NT2/D1 (cell line): ENCODE data around the gene HIP1.

ENCODE experiments used
- DNase-seq: peaks from one replicate; pipeline ENCODE4 v3.0.0-alpha.2; 2011; ENCODE audit warnings: low read depth, low spot score
- H3K27me3 ChIP-seq: 2 replicates; pipeline ENCODE4 v1.6.0; 2011; ENCODE audit warnings: mild to moderate bottlenecking; ENCODE audit not compliant: insufficient read length, insufficient read depth
- H3K36me3 ChIP-seq: 2 replicates; pipeline ENCODE4 v1.6.1; 2011; ENCODE audit warnings: mild to moderate bottlenecking, low read length, mixed read lengths; ENCODE audit not compliant: insufficient read depth, insufficient read length
- H3K4me1 ChIP-seq: 2 replicates; pipeline ENCODE4 v1.5.1; 2011; ENCODE audit not compliant: insufficient read depth, insufficient read length
- H3K4me3 ChIP-seq: 2 replicates; pipeline ENCODE4 v1.5.1; 2011; ENCODE audit warnings: low read depth; ENCODE audit not compliant: insufficient read length
- H3K9ac ChIP-seq: 2 replicates; pipeline ENCODE4 v1.6.0; 2011; ENCODE audit warnings: low read depth; ENCODE audit not compliant: insufficient read length
- H3K9me3 ChIP-seq: 2 replicates; pipeline ENCODE4 v1.5.1; 2011; ENCODE audit warnings: mild to moderate bottlenecking, low read length; ENCODE audit not compliant: insufficient read depth
- SUZ12 ChIP-seq: IDR thresholded peaks from 2 replicates; pipeline ENCODE4 v1.6.1; 2011; ENCODE audit not compliant: insufficient read length, insufficient read depth; ENCODE audit errors: extremely low read depth
- YY1 ChIP-seq: IDR thresholded peaks from 2 replicates; pipeline ENCODE4 v1.6.1; 2011; ENCODE audit not compliant: insufficient read length, insufficient read depth
- ZNF274 ChIP-seq: IDR thresholded peaks from 2 replicates; pipeline ENCODE4 v1.6.1; 2011; ENCODE audit warnings: mild to moderate bottlenecking, low read depth, low read length

HIP1 gene

GRCh38 chr7:75667938-75668337 lies 70.8 kb downstream of the HIP1 start:
- Histone ChIP-seq H3K4me3 (no peak overlapping the region), H3K36me3 (no peaks in the 10 kb centered on the region), H3K27me3 (no peaks in the 10 kb centered on the region), H3K4me1 (peaks cover 2% of the 10 kb centered on the region), H3K9ac (no peak overlapping the region), H3K9me3 (no peaks in the 10 kb centered on the region)
- no peak for DNase-seq
- TF ChIP-seq ZNF274: no peak
- TF ChIP-seq SUZ12: no peak
- TF ChIP-seq YY1: no peak

- Histone ChIP-seq H3K9me3 (no peaks in the 10 kb centered on the region), H3K4me3 (no peak overlapping the region), H3K27me3 (no peaks in the 10 kb centered on the region), H3K4me1 (peaks cover 2% of the 10 kb centered on the region), H3K9ac (no peak overlapping the region), H3K36me3 (no peaks in the 10 kb centered on the region)
- no peak for DNase-seq
- no peak for TF ChIP-seq ZNF274
Measured at GRCh38 chr7:75663302-75663907, 75.3 kb downstream of the HIP1 start.

GRCh38 chr7:75662579-75663301 lies 76.0 kb downstream of the HIP1 start:
- Histone ChIP-seq H3K27me3 (no peaks in the 10 kb centered on the region), H3K9ac (no peak overlapping the region), H3K36me3 (no peaks in the 10 kb centered on the region), H3K9me3 (no peaks in the 10 kb centered on the region), H3K4me3 (no peak overlapping the region), H3K4me1 (peaks cover 2% of the 10 kb centered on the region)
- no peak for DNase-seq
- no peak for TF ChIP-seq YY1
- TF ChIP-seq SUZ12: no peak
- no peak for TF ChIP-seq ZNF274

GRCh38 chr7:75660566-75661215 lies 78.0 kb downstream of the HIP1 start:
- no peak overlapping the region for H3K9ac ChIP-seq
- no peaks in the 10 kb centered on the region for H3K27me3 ChIP-seq
- H3K4me1 ChIP-seq: peaks cover 2% of the 10 kb centered on the region
- no peaks in the 10 kb centered on the region for H3K36me3 ChIP-seq
- TF ChIP-seq YY1 (no peak), ZNF274 (no peak), SUZ12 (no peak)
- H3K4me3 ChIP-seq: no peak overlapping the region
- H3K9me3 ChIP-seq: no peaks in the 10 kb centered on the region
- DNase-seq: no peak

- Histone ChIP-seq H3K9ac (no peak overlapping the region), H3K9me3 (no peaks in the 10 kb centered on the region), H3K4me3 (no peak overlapping the region), H3K27me3 (no peaks in the 10 kb centered on the region), H3K4me1 (peaks cover 2% of the 10 kb centered on the region), H3K36me3 (no peaks in the 10 kb centered on the region)
- DNase-seq: no peak
- TF ChIP-seq ZNF274 (no peak), YY1 (no peak), SUZ12 (no peak)
Measured at GRCh38 chr7:75658802-75659201, 79.9 kb downstream of the HIP1 start.

GRCh38 chr7:75658369-75658768 lies 80.4 kb downstream of the HIP1 start:
- Histone ChIP-seq H3K4me3 (no peak overlapping the region), H3K36me3 (no peaks in the 10 kb centered on the region), H3K4me1 (no peaks in the 10 kb centered on the region), H3K9ac (no peak overlapping the region), H3K27me3 (no peaks in the 10 kb centered on the region), H3K9me3 (no peaks in the 10 kb centered on the region)
- TF ChIP-seq SUZ12 (no peak), ZNF274 (no peak), YY1 (no peak)
- no peak for DNase-seq

GRCh38 chr7:75657866-75658265 lies 80.9 kb downstream of the HIP1 start:
- Histone ChIP-seq H3K9me3 (no peaks in the 10 kb centered on the region), H3K27me3 (no peaks in the 10 kb centered on the region), H3K9ac (no peak overlapping the region), H3K4me1 (no peaks in the 10 kb centered on the region), H3K36me3 (no peaks in the 10 kb centered on the region), H3K4me3 (no peak overlapping the region)
- DNase-seq: no peak
- TF ChIP-seq YY1: no peak
- TF ChIP-seq ZNF274: no peak
- TF ChIP-seq SUZ12: no peak
